Endodermal cell (in vitro differentiated cells): ENCODE results near the gene CGGBP1. TPM values are rescaled to one million over a fixed set of nuclear protein-coding genes. Genes with fewer than 3 reads are reported as not detected.

Experiments used
- DNase-seq: peaks from one replicate; pipeline ENCODE4 v3.0.0-alpha.2; 2017
- H3K27ac ChIP-seq: 2 replicates; pipeline ENCODE4 v1.5.1; 2013; ENCODE audit warnings: mild to moderate bottlenecking, low read depth, low read length, moderate library complexity
- H3K27me3 ChIP-seq: 2 replicates; pipeline ENCODE4 v1.6.1; 2013; ENCODE audit warnings: mild to moderate bottlenecking, low read length, moderate library complexity; ENCODE audit not compliant: insufficient read depth, control insufficient read depth, poor library complexity, severe bottlenecking
- H3K36me3 ChIP-seq: 2 replicates; pipeline ENCODE4 v1.7.0; 2013; ENCODE audit warnings: mild to moderate bottlenecking, low read length, moderate library complexity; ENCODE audit not compliant: control insufficient read depth, insufficient read depth
- H3K4me1 ChIP-seq: one replicate; pipeline ENCODE4 v1.7.0; 2013; ENCODE audit warnings: low read length; ENCODE audit not compliant: control insufficient read depth, insufficient read depth
- H3K4me3 ChIP-seq: 2 replicates; pipeline ENCODE4 v1.5.1; 2013; ENCODE audit warnings: mild to moderate bottlenecking, low read length, moderate library complexity
- H3K9ac ChIP-seq: 2 replicates; pipeline ENCODE4 v1.6.1; 2013; ENCODE audit warnings: mild to moderate bottlenecking, low read length, moderate library complexity; ENCODE audit not compliant: poor library complexity, severe bottlenecking; ENCODE audit errors: extremely low read depth
- H3K9me3 ChIP-seq: 2 replicates; pipeline ENCODE4 v1.6.1; 2013; ENCODE audit warnings: mild to moderate bottlenecking, low read length, moderate library complexity; ENCODE audit not compliant: control insufficient read depth
- H3K27ac Mint-ChIP-seq: 2 replicates; pipeline ENCODE4 v1.8.0; 2020; ENCODE audit warnings: mixed read lengths
- H3K27me3 Mint-ChIP-seq: 2 replicates; pipeline ENCODE4 v1.8.0; 2021; ENCODE audit warnings: mild to moderate bottlenecking, mixed read lengths; ENCODE audit not compliant: insufficient read depth
- H3K36me3 Mint-ChIP-seq: 2 replicates; pipeline ENCODE4 v1.8.0; 2020; ENCODE audit warnings: low read depth, mixed read lengths
- H3K4me1 Mint-ChIP-seq: 2 replicates; pipeline ENCODE4 v1.8.0; 2020; ENCODE audit warnings: mixed read lengths
- H3K4me3 Mint-ChIP-seq: 2 replicates; pipeline ENCODE4 v1.8.0; 2020; ENCODE audit warnings: mild to moderate bottlenecking, moderate library complexity, mixed read lengths
- H3K9me3 Mint-ChIP-seq: 2 replicates; pipeline ENCODE4 v1.8.0; 2020; ENCODE audit warnings: mild to moderate bottlenecking, mixed read lengths
- WGBS, 2 experiments: methylation state at CpG; one replicate each; pipeline versions ENCODE4 v1.1.5 to v1.1.7; 2013; ENCODE audit warnings: missing lambda C conversion rate in 2 of 2, mixed read lengths in 1 of 2; ENCODE audit not compliant: insufficient coverage in 1 of 2, insufficient read length in 1 of 2; 5-methylcytosine and 5-hydroxymethylcytosine counted together
- total RNA-seq, 2 donors: library from RNA; stranded (reverse); fragmentation: NEBNext Ultra II Directional in 1 of 2; extraction: Animal tissue kit (Norgen Biotek cat#: 25700) in 1 of 2; gene quantifications; 2 replicates in 1 of 2; 3 replicates in 1 of 2; pipeline ENCODE4 v1.2.1, GENCODE V29; 2021
- TF ChIP-seq, protein P1 (sequence below): fragments of 200-600 bp; sonication (generic); conservative IDR thresholded peaks from 2 replicates; pipeline ENCODE4 v1.5.0; 2021; ENCODE audit warnings: antibody characterized with exemption, mild to moderate bottlenecking

The CGGBP1 gene
- total RNA-seq, 2 donors from 2014 or later = 81.5 to 96.3 TPM

DNA sequence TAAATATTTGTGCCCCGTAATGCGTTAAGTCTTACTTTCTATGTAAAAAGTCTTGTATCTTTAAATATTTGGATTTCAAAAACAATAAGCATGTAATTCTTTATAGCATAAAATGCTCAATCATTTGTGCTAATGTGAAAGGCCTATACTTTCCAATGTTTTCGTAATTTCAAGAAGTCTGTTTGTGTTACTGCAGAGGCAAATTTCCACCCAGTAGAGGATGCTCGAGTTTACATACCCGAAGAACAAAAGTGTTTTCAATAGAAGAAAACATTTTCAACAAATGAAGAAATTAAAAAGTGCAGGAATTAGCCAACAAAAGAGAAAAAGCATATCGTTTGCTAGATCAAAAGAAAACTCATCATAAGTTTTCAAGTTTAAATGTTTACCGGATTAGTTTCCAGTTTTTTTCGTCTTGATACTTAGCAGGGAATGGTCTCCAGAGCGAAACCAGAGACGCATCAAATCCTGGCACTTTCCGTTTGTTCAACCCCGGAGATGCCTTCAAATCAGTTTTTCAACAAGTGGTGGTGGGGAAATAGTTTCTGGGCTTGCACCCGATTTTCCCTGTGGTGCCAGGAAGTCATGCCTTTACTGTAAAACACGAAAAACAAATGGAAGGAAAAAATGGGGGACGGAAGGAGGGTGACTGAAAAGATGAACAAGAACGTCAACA, 1.0 kb downstream of the CGGBP1 start:
- Histone ChIP-seq H3K36me3 (peaks cover 38% of the 10 kb centered on the region), H3K9me3 (no peaks in the 10 kb centered on the region), H3K27ac (peak overlapping the region; percentile 97), H3K9ac (peak overlapping the region; percentile 48), H3K27me3 (no peaks in the 10 kb centered on the region), H3K4me3 (peak overlapping the region; percentile 98), H3K4me1 (no peaks in the 10 kb centered on the region)
- WGBS, 2 experiments = 25 to 27% methylated on average over 10 to 16 of the region's 16 CpGs
- H3K4me3 Mint-ChIP-seq = peak overlapping the region; percentile 87
- no peaks in the 10 kb centered on the region for H3K27me3 Mint-ChIP-seq
- DNase-seq = no peak
- peak overlapping the region; percentile 90 for H3K27ac Mint-ChIP-seq
- no peaks in the 10 kb centered on the region for H3K9me3 Mint-ChIP-seq
- H3K36me3 Mint-ChIP-seq = peaks cover 16% of the 10 kb centered on the region
- peaks cover 16% of the 10 kb centered on the region for H3K4me1 Mint-ChIP-seq
- TF ChIP-seq, protein P1, sequence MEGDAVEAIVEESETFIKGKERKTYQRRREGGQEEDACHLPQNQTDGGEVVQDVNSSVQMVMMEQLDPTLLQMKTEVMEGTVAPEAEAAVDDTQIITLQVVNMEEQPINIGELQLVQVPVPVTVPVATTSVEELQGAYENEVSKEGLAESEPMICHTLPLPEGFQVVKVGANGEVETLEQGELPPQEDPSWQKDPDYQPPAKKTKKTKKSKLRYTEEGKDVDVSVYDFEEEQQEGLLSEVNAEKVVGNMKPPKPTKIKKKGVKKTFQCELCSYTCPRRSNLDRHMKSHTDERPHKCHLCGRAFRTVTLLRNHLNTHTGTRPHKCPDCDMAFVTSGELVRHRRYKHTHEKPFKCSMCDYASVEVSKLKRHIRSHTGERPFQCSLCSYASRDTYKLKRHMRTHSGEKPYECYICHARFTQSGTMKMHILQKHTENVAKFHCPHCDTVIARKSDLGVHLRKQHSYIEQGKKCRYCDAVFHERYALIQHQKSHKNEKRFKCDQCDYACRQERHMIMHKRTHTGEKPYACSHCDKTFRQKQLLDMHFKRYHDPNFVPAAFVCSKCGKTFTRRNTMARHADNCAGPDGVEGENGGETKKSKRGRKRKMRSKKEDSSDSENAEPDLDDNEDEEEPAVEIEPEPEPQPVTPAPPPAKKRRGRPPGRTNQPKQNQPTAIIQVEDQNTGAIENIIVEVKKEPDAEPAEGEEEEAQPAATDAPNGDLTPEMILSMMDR = no peak

DNA sequence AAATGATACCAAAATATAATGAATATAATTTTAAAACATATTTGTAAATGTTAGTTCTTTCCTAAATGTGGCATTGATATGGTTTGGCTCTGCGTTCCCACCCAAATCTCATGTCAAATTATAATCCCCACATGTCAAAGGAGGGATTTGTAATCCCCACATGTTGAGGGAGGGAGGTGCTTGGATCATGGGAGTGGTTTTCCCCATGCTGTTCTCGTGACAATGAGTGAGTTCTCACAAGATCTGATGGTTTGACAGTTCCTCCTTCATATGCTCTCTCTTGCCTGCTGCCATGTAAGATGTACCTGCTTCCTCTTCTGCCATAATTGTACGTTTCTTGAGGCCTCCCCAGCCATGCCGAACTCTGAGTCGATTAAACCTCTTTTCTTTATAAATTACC, 12.0 kb downstream of the CGGBP1 start:
- Histone ChIP-seq H3K9ac (no peak overlapping the region), H3K9me3 (no peaks in the 10 kb centered on the region), H3K4me1 (no peaks in the 10 kb centered on the region), H3K27me3 (no peaks in the 10 kb centered on the region), H3K36me3 (no peaks in the 10 kb centered on the region), H3K4me3 (no peak overlapping the region), H3K27ac (no peak overlapping the region)
- Mint-ChIP-seq H3K9me3 (peaks cover 6% of the 10 kb centered on the region), H3K27me3 (no peaks in the 10 kb centered on the region), H3K4me3 (no peak overlapping the region), H3K4me1 (no peaks in the 10 kb centered on the region), H3K27ac (no peak overlapping the region), H3K36me3 (no peaks in the 10 kb centered on the region)
- DNase-seq = no peak
- TF ChIP-seq, protein P1 = no peak
- WGBS, 2 experiments = 87 to 89% methylated on average over 4 of the region's 5 CpGs

DNA sequence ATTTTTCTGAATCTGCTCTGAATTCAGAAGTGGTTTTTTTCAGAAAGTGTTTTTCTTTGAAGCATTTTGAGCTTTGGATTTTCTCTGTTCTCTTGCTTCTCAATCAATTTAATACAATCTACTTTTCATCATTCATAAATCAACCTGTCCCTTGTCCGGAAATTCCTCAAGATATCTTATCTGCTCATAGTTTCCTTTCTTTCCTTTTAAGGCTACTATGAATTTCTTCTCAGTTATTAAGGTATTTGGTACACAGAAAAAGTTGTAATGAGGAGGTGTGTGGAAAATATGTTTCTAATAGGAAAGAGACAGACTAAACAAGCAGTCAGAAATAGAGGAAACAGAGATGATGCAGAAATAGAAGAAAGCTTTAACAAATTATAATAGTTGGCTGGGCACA, 14.4 kb downstream of the CGGBP1 start:
- TF ChIP-seq, protein P1 = no peak
- no peak overlapping the region for H3K27ac ChIP-seq
- no peak for DNase-seq
- no peaks in the 10 kb centered on the region for H3K4me1 Mint-ChIP-seq
- no peak overlapping the region for H3K27ac Mint-ChIP-seq
- no peaks in the 10 kb centered on the region for H3K36me3 ChIP-seq
- no peaks in the 10 kb centered on the region for H3K27me3 Mint-ChIP-seq
- H3K4me1 ChIP-seq = no peaks in the 10 kb centered on the region
- no peaks in the 10 kb centered on the region for H3K9me3 Mint-ChIP-seq
- H3K9me3 ChIP-seq = no peaks in the 10 kb centered on the region
- WGBS, 2 experiments = 86% methylated on average over 1 of the region's 1 CpG; no CpG with 5 or more reads in 1 of the 2 experiments
- H3K9ac ChIP-seq = no peak overlapping the region
- no peak overlapping the region for H3K4me3 ChIP-seq
- H3K4me3 Mint-ChIP-seq = no peak overlapping the region
- no peaks in the 10 kb centered on the region for H3K27me3 ChIP-seq
- H3K36me3 Mint-ChIP-seq = no peaks in the 10 kb centered on the region
